ENCODE data around the gene USH2A.

GRCh38 chr1:216222288-216222687 lies 201.0 kb downstream of the USH2A start:
- TF ChIP-seq POLR2A (IDR thresholded peaks at IDR 0.05; ENCODE audit: low read length) (no peak), GATA1 (IDR thresholded peaks at IDR 0.05; ENCODE audit: low read depth, low read length) (no peak)
